ENCODE data around the gene DHRS3. TPM values are rescaled to one million over a fixed set of nuclear protein-coding genes. Genes with fewer than 3 reads are reported as not detected.

The DHRS3 gene
- total RNA-seq, 1 experiment from 2014 or later, result 17.7 TPM

GRCh38 chr1:12592496-12592895, 25.5 kb downstream of the DHRS3 start:
- peak; percentile 38 for DNase-seq
- H3K36me3 ChIP-seq (replicated peaks; ENCODE audit: control insufficient read depth, insufficient read depth, low read length), result no peaks in the 10 kb centered on the region
- peaks cover 10% of the 10 kb centered on the region; the same call in 1 of the 2 replicates for H3K27me3 ChIP-seq (ENCODE audit: control insufficient read depth, insufficient read depth, low read length)
- H3K4me3 ChIP-seq (ENCODE audit: insufficient read depth, low read depth, low read length), result no peak overlapping the region

DNA sequence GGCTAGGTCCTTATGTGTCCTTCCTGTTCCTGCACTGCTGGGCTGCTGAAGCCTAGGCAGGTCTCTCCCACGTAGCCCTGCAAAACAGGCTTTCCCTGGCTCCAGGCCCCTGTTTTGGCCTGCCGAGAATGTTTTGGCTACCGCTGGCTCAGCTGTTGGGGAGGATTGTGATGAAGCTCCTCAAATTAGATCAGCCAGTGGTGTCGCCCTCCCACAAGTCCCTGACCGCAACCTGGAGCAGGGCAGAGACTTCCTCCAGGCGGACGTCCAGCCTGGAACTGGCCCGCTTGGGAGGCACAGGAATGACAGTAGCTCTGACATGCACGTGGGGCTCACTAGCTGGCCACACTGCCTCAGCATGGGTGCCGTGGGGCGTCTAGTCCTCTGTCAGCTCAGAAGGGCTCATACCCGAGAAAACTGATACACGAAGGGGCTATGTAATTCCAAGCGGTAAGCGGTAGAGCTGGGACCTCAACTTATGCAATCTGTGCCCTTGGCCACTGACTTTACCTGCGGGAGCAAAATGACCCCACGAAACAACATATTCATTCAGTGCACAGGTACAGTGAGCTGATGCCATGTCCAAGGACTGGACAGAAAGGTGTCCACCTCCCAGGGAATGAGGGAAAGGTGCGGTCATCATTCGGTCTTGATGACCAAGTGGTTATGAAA, 26.6 kb downstream of the DHRS3 start:
- Histone ChIP-seq H3K36me3 (replicated peaks; ENCODE audit: control insufficient read depth, insufficient read depth, low read length) (no peaks in the 10 kb centered on the region), H3K27me3 (ENCODE audit: control insufficient read depth, insufficient read depth, low read length) (peaks cover 7% of the 10 kb centered on the region; the same call in 1 of the 2 replicates), H3K4me3 (ENCODE audit: insufficient read depth, low read depth, low read length) (no peak overlapping the region)
- DNase-seq, result peak; percentile 23

- no peaks in the 10 kb centered on the region for H3K27me3 ChIP-seq (ENCODE audit: control insufficient read depth, insufficient read depth, low read length)
- DNase-seq, result no peak
- no peak overlapping the region for H3K4me3 ChIP-seq (ENCODE audit: insufficient read depth, low read depth, low read length)
- H3K36me3 ChIP-seq (replicated peaks; ENCODE audit: control insufficient read depth, insufficient read depth, low read length), result peaks cover 4% of the 10 kb centered on the region
These were observed 29.3 kb downstream of the DHRS3 start for GRCh38 chr1:12588695-12589094.

DNA sequence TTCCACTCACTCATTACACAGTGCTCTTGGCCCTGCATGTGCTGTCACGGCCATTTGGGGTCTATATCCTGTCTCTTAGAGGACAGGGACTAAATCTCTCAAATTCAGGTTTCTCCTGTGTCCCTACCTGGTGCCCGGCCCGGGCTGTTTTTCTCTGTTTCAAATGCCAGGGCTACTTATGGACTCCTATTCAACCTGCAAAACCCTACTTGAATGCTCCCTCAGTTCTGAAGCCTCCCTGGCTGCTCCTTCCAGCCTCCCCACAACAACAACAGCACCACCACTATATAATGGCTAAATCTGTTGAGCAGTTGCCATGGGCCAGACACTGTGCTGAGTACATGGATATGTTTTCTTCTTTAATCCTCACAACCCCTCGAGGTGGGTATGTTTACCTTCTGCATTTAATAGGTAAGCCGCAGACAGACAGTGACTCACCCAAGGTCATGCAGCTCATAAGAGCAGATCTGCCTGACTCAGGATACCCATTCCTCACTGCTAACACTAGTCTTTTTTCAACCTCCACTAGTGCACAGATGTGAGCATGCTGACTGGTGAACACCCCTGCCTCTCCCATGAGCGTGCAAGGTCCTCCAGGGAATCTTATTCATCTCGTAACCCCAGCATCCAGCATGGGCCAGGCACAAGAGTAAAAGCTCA, 29.9 kb downstream of the DHRS3 start:
- peak; percentile 19 for DNase-seq
- no peak overlapping the region for H3K4me3 ChIP-seq (ENCODE audit: insufficient read depth, low read depth, low read length)
- no peaks in the 10 kb centered on the region for H3K27me3 ChIP-seq (ENCODE audit: control insufficient read depth, insufficient read depth, low read length)
- peaks cover 4% of the 10 kb centered on the region for H3K36me3 ChIP-seq (replicated peaks; ENCODE audit: control insufficient read depth, insufficient read depth, low read length)

DNA sequence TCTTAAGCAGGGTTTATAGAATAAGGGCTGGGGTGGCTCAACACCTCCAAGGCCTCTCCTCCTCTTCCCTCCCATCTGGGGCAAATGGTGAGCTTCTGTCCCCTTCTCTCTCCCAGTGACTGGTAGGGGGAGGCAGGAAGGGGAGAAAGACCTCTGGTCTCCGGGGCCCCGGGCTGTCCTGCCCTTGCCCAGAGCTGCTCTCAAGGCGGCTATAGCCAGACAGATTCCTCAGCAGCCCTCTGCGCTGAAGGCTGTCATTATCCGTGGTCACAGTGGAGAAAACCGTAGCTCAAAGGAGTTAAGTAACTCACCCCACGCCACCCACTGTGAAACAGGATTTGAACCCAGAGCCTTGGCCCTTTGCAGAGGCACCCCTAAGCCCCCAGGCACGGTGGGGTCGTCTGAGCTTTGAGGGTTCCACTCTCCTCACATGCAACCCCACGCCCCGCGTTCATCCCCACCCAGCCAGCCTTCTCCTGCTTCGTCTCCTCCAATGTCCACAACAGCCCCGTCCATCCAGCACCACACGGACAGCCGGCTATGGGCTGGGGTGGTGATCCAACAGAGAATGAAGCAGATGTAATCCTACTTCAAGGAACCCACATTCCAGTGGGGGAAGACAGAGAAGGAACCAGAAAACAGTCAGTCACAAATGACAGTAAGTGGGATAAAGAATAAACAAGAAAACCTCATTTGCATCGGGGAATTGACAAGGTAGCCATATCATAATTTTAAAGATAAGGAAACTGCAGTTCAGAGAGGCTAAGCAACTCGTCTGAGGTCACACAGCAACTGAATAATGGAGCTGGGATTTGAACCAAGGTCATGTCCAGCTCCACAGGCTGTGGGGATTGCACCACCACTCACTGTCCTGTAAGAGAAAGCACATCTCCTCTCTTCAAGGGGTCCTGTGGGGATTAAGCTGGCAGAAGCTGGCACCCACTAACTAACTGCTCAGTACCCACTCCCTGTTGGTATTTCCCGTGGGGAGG, 31.8 kb downstream of the DHRS3 start:
- DNase-seq, result peak; percentile 53
- Histone ChIP-seq H3K36me3 (replicated peaks; ENCODE audit: control insufficient read depth, insufficient read depth, low read length) (peaks cover 4% of the 10 kb centered on the region), H3K4me3 (ENCODE audit: insufficient read depth, low read depth, low read length) (no peak overlapping the region), H3K27me3 (ENCODE audit: control insufficient read depth, insufficient read depth, low read length) (no peaks in the 10 kb centered on the region)

GRCh38 chr1:12585536-12585935, 32.5 kb downstream of the DHRS3 start:
- no peak overlapping the region for H3K4me3 ChIP-seq (ENCODE audit: insufficient read depth, low read depth, low read length)
- no peaks in the 10 kb centered on the region for H3K27me3 ChIP-seq (ENCODE audit: control insufficient read depth, insufficient read depth, low read length)
- peak; percentile 45 for DNase-seq
- peaks cover 4% of the 10 kb centered on the region for H3K36me3 ChIP-seq (replicated peaks; ENCODE audit: control insufficient read depth, insufficient read depth, low read length)

DNA sequence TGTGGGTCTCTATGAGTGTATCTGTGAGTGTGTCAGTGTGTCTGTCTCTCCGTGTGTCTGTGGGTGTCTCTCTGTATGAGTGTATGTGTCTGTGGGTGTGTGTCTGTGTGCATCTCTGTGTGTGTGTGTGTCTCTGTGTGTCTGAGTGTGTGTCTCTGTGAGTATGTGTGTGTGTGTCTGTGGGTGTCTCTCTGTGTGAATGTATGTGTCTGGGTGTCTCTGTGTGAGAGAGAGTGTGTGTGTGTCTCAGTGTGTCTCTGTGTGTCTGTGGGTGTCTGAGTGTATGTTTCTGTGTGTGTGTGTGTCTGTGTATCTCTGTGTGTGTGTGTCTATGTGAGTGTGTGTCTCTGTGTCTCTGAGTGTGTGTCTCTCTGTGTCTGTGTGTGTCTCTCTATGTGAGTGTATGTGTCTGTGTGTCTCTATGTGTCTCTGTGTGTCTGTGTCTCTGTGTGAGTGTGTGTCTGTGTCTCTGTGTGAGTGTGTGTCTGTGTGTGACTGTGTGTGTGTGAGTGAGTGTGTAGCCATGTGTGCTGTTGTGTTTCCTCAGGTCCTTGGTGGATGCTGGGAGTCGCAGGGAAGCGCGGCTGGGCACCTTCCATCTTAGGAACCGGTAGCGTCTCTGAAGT, 33.0 kb downstream of the DHRS3 start:
- no peaks in the 10 kb centered on the region for H3K27me3 ChIP-seq (ENCODE audit: control insufficient read depth, insufficient read depth, low read length)
- DNase-seq, result no peak
- no peak overlapping the region for H3K4me3 ChIP-seq (ENCODE audit: insufficient read depth, low read depth, low read length)
- peaks cover 4% of the 10 kb centered on the region for H3K36me3 ChIP-seq (replicated peaks; ENCODE audit: control insufficient read depth, insufficient read depth, low read length)

DNA sequence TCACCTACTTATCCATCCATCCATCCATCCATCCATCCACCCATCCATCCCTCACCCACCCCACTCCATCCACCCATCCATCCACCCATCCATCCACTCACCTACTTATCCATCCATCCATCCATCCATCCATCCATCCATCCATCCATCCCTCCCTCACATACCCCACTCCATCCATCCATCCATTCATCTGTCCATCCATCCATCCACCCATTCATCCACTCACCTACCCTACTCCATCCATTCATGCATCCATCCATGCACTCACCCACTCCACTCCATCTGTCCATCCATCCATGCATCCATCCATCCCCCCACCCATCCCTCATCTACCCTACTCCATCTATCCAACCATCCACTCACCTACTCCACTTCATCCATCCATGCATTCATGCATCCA, 34.5 kb downstream of the DHRS3 start:
- Histone ChIP-seq H3K36me3 (replicated peaks; ENCODE audit: control insufficient read depth, insufficient read depth, low read length) (peaks cover 5% of the 10 kb centered on the region), H3K27me3 (ENCODE audit: control insufficient read depth, insufficient read depth, low read length) (no peaks in the 10 kb centered on the region), H3K4me3 (ENCODE audit: insufficient read depth, low read depth, low read length) (no peak overlapping the region)
- no peak for DNase-seq

- no peak overlapping the region for H3K4me3 ChIP-seq (ENCODE audit: insufficient read depth, low read depth, low read length)
- DNase-seq, result peak; percentile 24
- no peaks in the 10 kb centered on the region for H3K27me3 ChIP-seq (ENCODE audit: control insufficient read depth, insufficient read depth, low read length)
- peaks cover 6% of the 10 kb centered on the region for H3K36me3 ChIP-seq (replicated peaks; ENCODE audit: control insufficient read depth, insufficient read depth, low read length)
These were observed 35.4 kb downstream of the DHRS3 start for GRCh38 chr1:12582649-12583048.

- no peak for DNase-seq
- Histone ChIP-seq H3K27me3 (ENCODE audit: control insufficient read depth, insufficient read depth, low read length) (no peaks in the 10 kb centered on the region), H3K4me3 (ENCODE audit: insufficient read depth, low read depth, low read length) (no peak overlapping the region), H3K36me3 (replicated peaks; ENCODE audit: control insufficient read depth, insufficient read depth, low read length) (peaks cover 6% of the 10 kb centered on the region)
These were observed 36.8 kb downstream of the DHRS3 start for GRCh38 chr1:12581179-12581578.

- H3K27me3 ChIP-seq (ENCODE audit: control insufficient read depth, insufficient read depth, low read length), result no peaks in the 10 kb centered on the region
These were observed 37.7 kb downstream of the DHRS3 start for GRCh38 chr1:12580054-12580887.

DNA sequence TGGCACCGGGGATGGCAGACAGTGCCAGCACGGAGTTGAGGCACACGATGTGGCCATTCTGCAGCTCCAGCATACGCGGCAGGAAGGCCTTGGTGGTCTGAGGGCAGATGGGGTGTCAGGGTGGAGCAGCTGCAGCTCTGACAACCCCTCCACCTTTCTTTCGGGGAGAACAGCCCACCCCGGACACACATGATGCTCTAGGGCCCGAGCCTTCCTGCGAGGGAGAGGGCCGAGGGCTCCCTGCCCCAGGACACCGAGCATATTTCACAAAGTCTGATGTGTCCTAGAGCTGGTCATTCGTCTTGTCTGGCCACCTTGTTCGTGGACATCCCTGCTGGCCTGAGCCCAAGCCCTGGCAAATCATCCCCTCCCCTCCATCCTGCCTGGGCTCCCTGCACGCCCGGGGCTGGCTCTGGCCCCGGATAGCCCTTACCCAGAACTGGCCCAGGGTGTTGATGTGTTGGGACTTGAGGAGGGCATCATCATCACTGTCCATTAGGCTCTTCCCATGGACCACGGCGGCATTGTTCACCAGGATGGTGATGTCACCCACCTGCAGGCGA, 39.1 kb downstream of the DHRS3 start:
- peaks cover 7% of the 10 kb centered on the region for H3K36me3 ChIP-seq (replicated peaks; ENCODE audit: control insufficient read depth, insufficient read depth, low read length)
- H3K4me3 ChIP-seq (ENCODE audit: insufficient read depth, low read depth, low read length), result no peak overlapping the region
- DNase-seq, result no peak
- no peaks in the 10 kb centered on the region for H3K27me3 ChIP-seq (ENCODE audit: control insufficient read depth, insufficient read depth, low read length)

More at GRCh38 chr1:12580054-12580887, 37.7 kb downstream of the DHRS3 start:
- no peak overlapping the region for H3K4me3 ChIP-seq (ENCODE audit: insufficient read depth, low read depth, low read length)
- H3K36me3 ChIP-seq (replicated peaks; ENCODE audit: control insufficient read depth, insufficient read depth, low read length), result peaks cover 6% of the 10 kb centered on the region
- DNase-seq, result no peak

GRCh38 chr1:12577020-12577419, 41.0 kb downstream of the DHRS3 start:
- H3K27me3 ChIP-seq (ENCODE audit: control insufficient read depth, insufficient read depth, low read length), result no peaks in the 10 kb centered on the region
- no peak for DNase-seq
- peaks cover 10% of the 10 kb centered on the region for H3K36me3 ChIP-seq (replicated peaks; ENCODE audit: control insufficient read depth, insufficient read depth, low read length)
- H3K4me3 ChIP-seq (ENCODE audit: insufficient read depth, low read depth, low read length), result no peak overlapping the region

Measured in H7 (cell line).